NCI-H128 (cell line): ENCODE data around the gene UCHL1.
A peak's percentile ranks its signal among the peaks of the same experiment; 100 is the strongest.

ENCODE experiments used
- DNase-seq: peaks from one replicate; lab custom pipeline; 2025; ENCODE audit not compliant: unreplicated experiment; lab: John Stamatoyannopoulos, UW

Gene UCHL1

GRCh38 chr4:41256740-41257256, at the start of gene UCHL1:
TSS of gene UCHL1 (plus strand) at chr4:41256928. CDS start at chr4:41256977, 49 bp downstream.
- peak; percentile 86 for DNase-seq

- no peak for DNase-seq
These were observed 49.4 kb upstream of the UCHL1 start for GRCh38 chr4:41207291-41207831.

GRCh38 chr4:41209187-41209586, 47.5 kb upstream of the UCHL1 start:
- no peak for DNase-seq

GRCh38 chr4:41209901-41210300, 46.8 kb upstream of the UCHL1 start:
- no peak for DNase-seq

- no peak for DNase-seq
These were observed 44.6 kb upstream of the UCHL1 start for GRCh38 chr4:41211951-41212615.

- DNase-seq: no peak
These were observed 44.0 kb upstream of the UCHL1 start for GRCh38 chr4:41212616-41213203.

- DNase-seq: no peak
These were observed 43.0 kb upstream of the UCHL1 start for GRCh38 chr4:41213625-41214135.

- DNase-seq: peak; percentile 78
These were observed 42.4 kb upstream of the UCHL1 start, which contains the start of gene APBB2 for GRCh38 chr4:41214136-41214824. TSS of gene APBB2 (minus strand) at chr4:41214542. CDS start at chr4:41033254, 181,288 bp downstream.

- DNase-seq: no peak
These were observed 41.9 kb upstream of the UCHL1 start for GRCh38 chr4:41214825-41215146.

- no peak for DNase-seq
These were observed 41.6 kb upstream of the UCHL1 start for GRCh38 chr4:41215155-41215554.

- DNase-seq: no peak
These were observed 40.8 kb upstream of the UCHL1 start for GRCh38 chr4:41215969-41216293.

GRCh38 chr4:41216294-41217019, 40.3 kb upstream of the UCHL1 start:
- DNase-seq: peak; percentile 25

GRCh38 chr4:41217020-41217333, 39.8 kb upstream of the UCHL1 start:
- no peak for DNase-seq

GRCh38 chr4:41217374-41217773, 39.4 kb upstream of the UCHL1 start:
- no peak for DNase-seq

- DNase-seq: no peak
These were observed 38.0 kb upstream of the UCHL1 start for GRCh38 chr4:41218703-41219102.

- DNase-seq: no peak
These were observed 37.2 kb upstream of the UCHL1 start for GRCh38 chr4:41219421-41219950.

GRCh38 chr4:41221850-41222645, 34.7 kb upstream of the UCHL1 start:
- DNase-seq: no peak

- no peak for DNase-seq
These were observed 28.8 kb upstream of the UCHL1 start for GRCh38 chr4:41227902-41228301.

- no peak for DNase-seq
These were observed 24.3 kb upstream of the UCHL1 start for GRCh38 chr4:41232406-41232805.

- no peak for DNase-seq
These were observed 23.9 kb upstream of the UCHL1 start for GRCh38 chr4:41232856-41233255.
